NCI-H446 (cell line): Measurements from ENCODE around the gene DNAAF1.
"Not testable (repeated sequence)": the region's sequence is repeated elsewhere in the genome, so short reads cannot be mapped to it uniquely, and the experiment has no call there.

ENCODE experiments used
- DNase-seq, 2 experiments: peaks; one replicate each; lab custom pipeline; 2025; lab: John Stamatoyannopoulos, UW

Gene DNAAF1

DNA sequence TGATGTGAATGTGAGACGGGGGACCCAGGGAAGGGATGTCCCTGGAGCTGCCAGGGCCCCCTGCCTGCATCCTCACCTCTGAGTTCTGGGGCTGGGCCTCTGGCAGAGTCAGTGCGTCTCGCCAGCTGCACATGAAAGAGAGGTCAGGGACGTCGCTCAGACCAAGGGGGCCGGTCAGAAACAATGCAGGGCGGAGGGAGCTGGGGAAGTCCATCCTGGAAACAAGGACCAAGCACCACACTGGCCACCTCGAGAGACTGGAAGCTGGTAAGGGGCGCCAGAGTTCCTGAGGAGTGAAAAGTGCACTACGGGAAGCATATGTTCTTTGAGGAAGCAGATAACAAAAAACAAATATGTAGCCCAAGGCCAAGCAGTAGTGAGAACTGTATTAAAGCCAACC, 39.7 kb downstream of the DNAAF1 start:
- DNase-seq, result no peak

GRCh38 chr16:84186685-84187437, 41.8 kb downstream of the DNAAF1 start, which contains the start of gene TAF1C:
TSS of gene TAF1C (minus strand) at chr16:84187057. CDS start at chr16:84184988, 2,069 bp downstream.
- peak; percentile 67 to 92 for DNase-seq

DNA sequence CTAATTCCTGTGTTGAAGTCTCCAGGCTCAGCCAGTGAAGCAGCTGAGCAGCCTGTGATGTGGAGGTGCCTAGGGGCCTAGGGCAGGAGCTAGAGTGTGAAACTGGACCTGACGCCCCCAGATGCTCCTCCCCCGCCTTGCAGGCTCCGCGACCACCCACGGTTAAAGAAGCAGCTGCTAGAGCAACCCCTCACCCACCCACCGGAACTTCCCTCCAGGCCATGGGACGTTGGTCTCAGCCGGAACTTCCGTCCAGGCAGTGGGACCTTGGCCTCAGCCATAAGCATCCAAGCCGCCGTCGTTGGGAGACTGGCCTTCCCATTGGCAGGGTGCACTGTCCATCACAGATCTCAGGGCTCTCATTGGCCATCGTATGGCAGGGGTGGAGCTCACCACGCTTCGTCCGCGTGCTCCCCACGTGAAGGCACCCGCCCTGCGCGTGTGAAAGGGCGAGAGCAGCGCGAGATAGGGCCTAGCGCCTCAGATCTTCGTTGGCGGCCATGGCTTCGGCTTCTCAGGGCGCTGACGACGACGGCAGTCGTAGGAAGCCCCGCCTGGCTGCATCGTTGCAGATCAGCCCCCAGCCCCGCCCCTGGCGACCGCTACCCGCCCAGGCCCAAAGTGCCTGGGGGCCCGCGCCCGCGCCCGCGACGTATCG, 45.8 kb downstream of the DNAAF1 start, which contains the start of gene ADAD2:
Gene ADAD2, plus strand, starts transcription at position 427 of the 658 bp plus-strand sequence. Its CDS starts 74 bp downstream, at position 501.
- peak in 1 of 2 experiments; percentile 5 for DNase-seq

DNA sequence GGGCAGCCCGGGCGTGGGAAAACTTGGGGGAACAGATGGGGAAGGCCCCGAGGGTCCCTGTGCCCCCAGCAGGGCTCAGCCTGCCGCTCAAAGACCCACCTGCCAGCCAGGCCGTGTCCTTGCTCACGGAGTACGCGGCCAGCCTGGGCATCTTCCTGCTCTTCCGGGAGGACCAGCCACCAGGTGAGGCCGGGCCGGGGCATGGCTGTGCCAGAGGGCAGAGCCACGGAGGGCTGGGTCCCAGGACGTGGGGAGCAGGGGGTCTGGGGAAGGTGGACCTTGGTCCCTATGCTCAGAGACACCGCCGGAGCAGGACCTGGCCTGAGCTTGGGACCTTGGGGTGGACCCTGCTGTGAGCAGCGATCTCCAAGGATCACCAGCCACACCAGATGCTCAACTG, 46.4 kb downstream of the DNAAF1 start:
- no peak for DNase-seq

DNA sequence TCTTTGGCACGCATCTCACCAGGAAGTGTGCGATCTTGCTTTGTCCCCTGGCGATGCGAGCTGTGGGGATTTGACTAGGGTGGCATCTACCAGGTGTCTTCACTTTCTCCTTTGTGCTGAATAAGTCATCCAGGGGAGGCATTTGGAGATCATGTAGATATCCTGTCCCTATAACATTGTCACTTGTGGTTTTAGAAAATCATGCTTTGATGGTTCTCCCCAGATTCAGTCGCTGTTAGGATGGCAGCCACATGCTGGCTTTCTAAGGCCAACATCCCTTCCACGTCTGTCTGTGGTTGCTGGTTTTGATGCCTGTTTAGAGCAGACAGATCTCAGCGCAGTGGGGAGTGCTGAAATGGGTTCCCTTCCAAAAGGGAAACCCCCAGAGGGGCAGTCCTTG, 48.4 kb downstream of the DNAAF1 start:
- no peak for DNase-seq

GRCh38 chr16:84194018-84194417, 48.9 kb downstream of the DNAAF1 start:
- no peak for DNase-seq

DNA sequence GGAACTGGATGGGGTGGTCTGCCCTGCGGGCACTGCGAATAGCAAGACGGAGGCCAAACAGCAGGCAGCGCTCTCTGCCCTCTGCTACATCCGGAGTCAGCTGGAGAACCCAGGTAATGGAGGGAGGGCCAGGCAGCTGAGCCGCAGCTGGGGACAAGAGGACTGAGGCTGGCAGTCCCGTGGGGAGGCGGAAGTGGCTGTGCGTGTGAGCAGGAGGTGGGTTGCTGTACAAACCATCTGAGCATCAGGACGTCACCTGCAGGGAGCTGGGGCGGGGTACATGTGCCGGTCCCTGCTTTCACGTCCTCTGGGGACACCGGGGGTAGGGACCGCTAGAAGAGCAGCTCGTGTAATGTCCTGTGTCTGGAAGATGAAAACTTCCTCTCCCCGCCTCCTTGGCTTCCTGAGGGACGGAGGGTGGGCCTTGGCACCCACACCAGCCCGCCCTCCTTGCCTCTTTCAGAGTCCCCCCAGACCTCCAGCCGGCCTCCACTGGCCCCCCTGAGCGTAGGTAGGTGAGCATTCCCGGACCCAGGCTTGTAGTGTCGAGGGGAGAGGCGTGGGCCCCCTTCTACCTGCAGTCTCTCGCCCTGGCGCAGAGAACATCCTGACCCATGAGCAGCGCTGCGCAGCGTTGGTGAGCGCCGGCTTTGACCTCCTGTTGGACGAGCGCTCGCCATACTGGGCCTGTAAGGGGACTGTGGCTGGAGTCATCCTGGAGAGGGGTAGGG, 49.5 kb downstream of the DNAAF1 start:
- no peak for DNase-seq

DNA sequence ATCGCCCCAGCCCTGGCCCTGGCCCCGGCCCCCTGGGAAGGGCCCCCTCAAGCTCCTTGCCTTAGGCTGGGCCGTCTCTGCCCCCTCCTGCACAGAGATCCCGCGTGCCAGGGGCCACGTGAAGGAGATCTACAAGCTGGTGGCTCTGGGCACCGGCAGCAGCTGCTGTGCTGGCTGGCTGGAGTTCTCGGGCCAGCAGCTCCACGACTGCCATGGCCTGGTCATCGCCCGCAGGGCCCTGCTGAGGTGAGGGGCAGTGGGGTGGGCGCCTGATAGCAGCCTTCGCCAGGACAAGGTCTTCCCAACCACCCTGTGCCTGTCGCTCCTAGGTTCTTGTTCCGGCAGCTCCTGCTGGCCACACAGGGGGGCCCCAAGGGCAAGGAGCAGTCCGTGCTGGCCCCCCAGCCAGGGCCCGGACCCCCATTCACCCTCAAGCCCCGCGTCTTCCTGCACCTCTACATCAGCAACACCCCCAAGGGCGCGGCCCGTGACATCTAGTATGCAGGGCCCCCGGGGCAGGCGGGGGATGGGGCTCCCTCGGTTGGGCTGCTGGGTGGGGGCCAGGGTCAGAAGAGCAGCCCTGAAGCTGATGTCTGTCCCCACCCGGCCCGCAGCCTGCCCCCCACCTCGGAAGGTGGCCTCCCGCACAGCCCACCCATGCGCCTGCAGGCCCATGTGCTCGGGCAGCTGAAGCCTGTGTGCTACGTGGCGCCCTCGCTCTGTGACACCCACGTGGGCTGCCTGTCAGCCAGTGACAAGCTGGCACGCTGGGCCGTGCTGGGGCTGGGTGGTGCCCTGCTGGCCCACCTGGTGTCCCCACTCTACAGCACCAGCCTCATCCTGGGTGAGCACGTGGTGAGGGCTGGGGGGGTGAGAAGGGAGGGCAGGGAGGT, 50.3 kb downstream of the DNAAF1 start:
- DNase-seq, result no peak

DNA sequence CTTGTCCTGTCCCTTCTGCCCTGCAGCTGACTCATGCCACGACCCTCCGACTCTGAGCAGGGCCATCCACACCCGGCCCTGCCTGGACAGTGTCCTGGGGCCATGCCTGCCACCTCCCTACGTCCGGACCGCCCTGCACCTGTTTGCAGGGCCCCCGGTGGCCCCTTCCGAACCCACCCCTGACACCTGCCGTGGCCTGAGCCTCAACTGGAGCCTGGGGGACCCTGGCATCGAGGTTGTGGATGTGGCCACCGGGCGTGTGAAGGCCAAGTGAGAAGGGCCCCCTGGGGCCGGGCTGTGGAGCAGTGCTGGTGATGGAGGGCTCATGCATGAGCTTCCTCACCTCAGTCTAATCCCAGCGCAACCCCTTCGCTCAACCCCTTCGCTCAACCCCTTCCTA, 51.0 kb downstream of the DNAAF1 start:
- no peak for DNase-seq

- DNase-seq, result no peak
Observed at GRCh38 chr16:84196727-84197394, 51.8 kb downstream of the DNAAF1 start.

DNA sequence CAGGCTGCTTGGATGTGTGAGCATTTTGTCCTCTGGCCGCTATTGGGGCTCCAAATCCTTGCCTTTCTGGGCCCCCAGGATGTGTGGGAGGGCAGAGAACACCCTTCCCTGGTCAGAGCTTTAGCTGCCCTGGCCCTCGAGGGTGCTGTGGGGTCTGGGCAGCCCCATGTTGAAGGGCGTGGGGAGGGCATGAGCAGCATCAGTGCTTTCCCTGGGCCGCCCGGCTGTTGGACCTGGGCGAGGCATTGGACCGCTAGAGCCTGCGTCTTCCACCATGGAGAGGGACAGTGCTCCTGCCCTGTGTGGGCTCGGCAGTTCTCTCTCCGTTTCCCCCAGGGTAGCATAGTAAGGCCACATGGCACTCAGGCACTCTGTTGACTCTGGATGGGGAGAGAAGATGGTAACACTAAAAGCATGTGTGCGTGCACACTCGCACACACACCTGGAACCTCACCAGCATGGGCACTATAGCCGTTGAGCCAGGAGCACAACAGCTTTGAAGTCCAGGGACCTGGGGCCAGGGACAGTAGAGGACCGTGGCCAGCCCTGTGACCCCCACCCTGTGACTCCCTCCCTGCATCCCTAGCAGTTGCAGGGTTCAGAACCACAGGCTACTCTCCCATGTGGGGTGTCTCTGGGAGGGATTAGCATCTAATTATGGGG, 52.5 kb downstream of the DNAAF1 start:
- DNase-seq, result no peak

GRCh38 chr16:84198401-84198800, 53.3 kb downstream of the DNAAF1 start:
- no peak for DNase-seq

DNA sequence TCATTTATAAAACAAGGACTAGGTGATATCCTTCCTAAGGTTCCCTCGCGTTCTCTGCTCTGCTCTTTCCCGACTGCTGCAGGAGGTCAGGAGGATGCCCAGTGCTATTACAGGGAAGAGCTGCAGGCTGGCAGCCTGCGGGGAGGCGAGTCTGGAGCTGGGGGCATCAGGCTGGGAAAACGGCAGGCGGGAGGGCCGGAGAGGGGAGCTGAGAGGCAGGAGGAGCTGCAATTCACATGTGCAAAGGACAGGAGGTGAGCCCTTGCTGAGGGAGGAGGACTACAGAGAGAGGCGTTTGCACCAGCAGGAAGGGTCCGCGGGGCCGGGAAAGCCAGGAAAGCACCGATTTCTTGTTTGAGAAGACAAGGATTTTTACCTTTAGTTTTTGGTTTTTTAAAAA, 54.0 kb downstream of the DNAAF1 start:
- no peak for DNase-seq

GRCh38 chr16:84199861-84200260, 54.8 kb downstream of the DNAAF1 start:
- DNase-seq, result no peak

DNA sequence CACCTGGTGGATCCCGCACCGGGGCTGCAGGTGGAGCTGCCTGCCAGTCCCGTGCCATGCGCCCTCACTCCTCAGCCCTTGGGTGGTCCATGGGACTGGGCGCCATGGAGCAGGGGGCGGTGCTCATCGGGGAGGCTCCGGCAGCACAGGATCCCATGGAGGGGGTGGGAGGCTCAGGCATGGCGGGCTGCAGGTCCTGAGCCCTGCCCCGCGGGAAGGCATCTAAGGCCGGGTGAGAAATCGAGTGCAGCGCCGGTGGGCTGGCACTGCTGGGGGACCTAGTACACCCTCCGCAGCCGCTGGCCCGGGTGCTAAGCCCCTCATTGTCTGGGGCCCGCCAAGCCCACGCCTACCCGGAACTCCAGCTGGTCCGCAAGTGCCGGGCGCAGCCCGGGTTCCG, 59.4 kb downstream of the DNAAF1 start:
- DNase-seq, result not testable (repeated sequence)

DNA sequence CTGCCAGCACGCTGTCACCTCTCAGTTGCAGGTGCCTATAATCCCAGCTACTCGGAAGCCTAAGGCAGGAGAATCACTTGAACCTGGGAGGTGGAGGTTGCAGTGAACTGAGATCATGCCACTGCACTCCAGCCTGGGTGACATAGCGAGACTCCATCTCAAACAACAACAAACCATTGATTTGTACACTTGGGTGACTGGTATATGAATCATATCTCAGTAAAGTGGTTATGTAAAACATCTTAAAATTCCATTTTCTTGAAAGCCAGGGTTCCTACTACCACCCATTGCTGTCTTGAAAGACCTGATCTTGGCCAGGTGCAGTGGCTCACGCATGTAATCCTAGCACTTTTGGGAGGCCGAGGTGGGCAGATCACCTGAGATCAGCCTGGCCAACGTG, 60.0 kb downstream of the DNAAF1 start:
- DNase-seq, result not testable (repeated sequence)

DNA sequence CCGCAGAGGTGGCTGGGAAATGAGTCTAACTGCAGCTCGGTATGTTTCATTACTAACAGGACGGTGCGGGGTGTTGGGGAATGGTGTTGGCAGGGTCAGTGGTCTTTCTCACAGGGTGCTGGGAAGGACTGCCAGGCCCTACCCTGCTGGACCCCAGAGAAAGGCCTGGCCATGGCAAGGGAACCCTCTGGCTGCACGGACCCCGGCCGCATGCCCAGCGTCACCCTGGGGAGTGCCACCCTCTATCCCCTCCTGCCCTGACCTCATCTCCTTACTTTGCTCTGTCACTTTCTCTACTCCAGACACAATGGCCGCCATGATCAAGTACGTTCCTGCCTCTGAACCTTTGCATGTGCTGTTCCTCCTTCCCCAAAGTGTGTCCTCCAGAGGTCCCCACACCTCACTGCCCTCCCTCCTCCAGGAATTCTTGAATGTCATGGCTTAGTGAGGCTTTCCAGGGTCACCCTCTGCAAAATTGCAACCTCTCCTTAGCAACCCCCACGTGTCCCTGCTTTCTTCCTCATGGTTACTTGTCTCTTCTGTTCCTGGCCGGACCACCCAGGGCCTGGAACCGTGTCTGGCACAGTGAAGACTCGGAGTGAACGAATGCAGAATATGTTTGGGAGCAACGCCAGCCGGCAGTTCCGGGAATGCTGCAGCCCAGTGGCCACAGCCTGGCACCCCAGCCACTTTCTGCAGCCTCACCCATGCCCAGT, 61.0 kb downstream of the DNAAF1 start:
- DNase-seq, result no peak

DNA sequence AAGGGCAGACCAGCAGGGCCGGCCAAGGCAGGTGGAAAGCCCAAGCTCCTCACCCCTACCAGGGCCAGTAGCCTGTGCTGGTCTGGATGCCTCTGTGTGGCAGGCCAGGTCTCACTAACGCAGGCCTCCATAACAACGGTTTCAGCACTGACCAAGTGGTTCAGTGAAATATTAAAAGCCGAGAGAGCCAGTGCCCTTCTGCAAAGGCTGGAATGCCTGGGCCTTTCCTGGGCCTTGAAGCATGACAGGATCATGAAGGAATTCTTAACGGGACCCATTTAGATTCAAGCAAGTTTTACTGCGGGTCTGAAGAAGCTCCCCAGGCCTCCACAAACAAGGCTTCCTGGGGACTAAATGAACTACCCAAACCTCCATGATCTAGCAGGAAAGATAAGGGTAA, 62.1 kb downstream of the DNAAF1 start:
- no peak for DNase-seq

DNA sequence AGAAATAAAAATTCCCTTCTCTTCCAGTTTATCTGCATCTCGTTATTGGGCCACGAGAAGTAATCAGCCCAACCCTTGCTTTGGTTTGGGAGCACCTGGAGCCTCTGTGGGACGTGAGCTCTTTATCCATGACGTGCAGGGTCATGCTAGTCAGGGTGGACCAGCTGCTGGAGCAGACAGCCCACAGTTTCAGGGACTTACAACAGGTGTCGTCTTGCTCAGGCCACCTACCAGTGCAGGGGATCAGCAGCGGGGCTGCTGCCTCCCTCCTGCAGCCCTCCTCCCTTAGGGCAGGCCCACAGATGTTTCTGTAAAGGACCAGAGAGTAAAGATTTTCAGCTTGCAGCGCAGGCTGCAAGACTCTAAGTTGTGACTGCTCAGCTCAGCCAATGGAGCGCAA, 62.8 kb downstream of the DNAAF1 start:
- DNase-seq, result no peak

- no peak for DNase-seq
Observed at GRCh38 chr16:84209989-84210388, 64.9 kb downstream of the DNAAF1 start.
